Thoracic aorta (tissue), 2 donors: ENCODE data around the gene ICAM3. TPM values are rescaled to one million over a fixed set of nuclear protein-coding genes. Genes with fewer than 3 reads are reported as not detected.
A peak's percentile ranks its signal among the peaks of the same experiment; 100 is the strongest.

Experiments used
- ATAC-seq: fragments of 150-250 bp; one replicate; pipeline ENCODE4 v1.8.0; 2017; ENCODE audit warnings: low read depth; ENCODE audit not compliant: insufficient number of reproducible peaks, low FRiP score
- DNase-seq: peaks from one replicate; pipeline ENCODE4 v3.0.0-alpha.2; 2020; ENCODE audit warnings: low spot score
- H3K27ac ChIP-seq, 2 donors: fragments of 200-600 bp; sonication (generic); 1 replicate in 1 of 2; 2 replicates in 1 of 2; pipeline ENCODE4 v1.5.1; 2016; ENCODE audit warnings: mild to moderate bottlenecking in 2 of 2, moderate library complexity in 2 of 2
- H3K27me3 ChIP-seq: fragments of 200-600 bp; sonication (generic); replicated peaks from 2 replicates; pipeline ENCODE4 v1.6.0; 2016; ENCODE audit warnings: mild to moderate bottlenecking; ENCODE audit not compliant: insufficient read depth
- H3K36me3 ChIP-seq: fragments of 200-600 bp; sonication (generic); one replicate; pipeline ENCODE4 v1.5.1; 2016
- H3K4me1 ChIP-seq, 2 donors: fragments of 200-600 bp; sonication (generic); 1 replicate in 1 of 2; 2 replicates in 1 of 2; pipeline versions ENCODE4 v1.5.1 to v1.6.0; 2016; ENCODE audit warnings: low read depth in 2 of 2, mild to moderate bottlenecking in 1 of 2; ENCODE audit not compliant: control insufficient read depth in 1 of 2
- H3K4me3 ChIP-seq: fragments of 200-600 bp; sonication (generic); 2 replicates; pipeline ENCODE4 v1.5.1; 2016; ENCODE audit warnings: mild to moderate bottlenecking
- H3K9me3 ChIP-seq: fragments of 200-600 bp; sonication (generic); 2 replicates; pipeline ENCODE4 v1.5.1; 2016
- total RNA-seq, 2 donors: library from RNA; depleted of rRNA; stranded (reverse); fragments of >200 nt; gene quantifications; one replicate each; pipeline versions ENCODE4 v1.1.0 to v1.2.3, GENCODE V29; 2016
- TF ChIP-seq, protein P1 (sequence below): fragments of 200-600 bp; sonication (generic); IDR thresholded peaks from one replicate; pipeline ENCODE4 v1.5.1; 2019; ENCODE audit warnings: antibody characterized with exemption

ICAM3 gene
- total RNA-seq, 2 donors from 2014 or later, result 3.5 to 8.0 TPM

- Histone ChIP-seq H3K27ac (peak overlapping the region; percentile 83 to 96), H3K4me1 (peaks cover 14 to 23% of the 10 kb centered on the region in 2 donors), H3K27me3 (no peaks in the 10 kb centered on the region), H3K4me3 (peak overlapping the region; percentile 100), H3K9me3 (no peaks in the 10 kb centered on the region), H3K36me3 (peaks cover 28% of the 10 kb centered on the region)
- DNase-seq (no peak), ATAC-seq (no peak)
- TF ChIP-seq, protein P1, sequence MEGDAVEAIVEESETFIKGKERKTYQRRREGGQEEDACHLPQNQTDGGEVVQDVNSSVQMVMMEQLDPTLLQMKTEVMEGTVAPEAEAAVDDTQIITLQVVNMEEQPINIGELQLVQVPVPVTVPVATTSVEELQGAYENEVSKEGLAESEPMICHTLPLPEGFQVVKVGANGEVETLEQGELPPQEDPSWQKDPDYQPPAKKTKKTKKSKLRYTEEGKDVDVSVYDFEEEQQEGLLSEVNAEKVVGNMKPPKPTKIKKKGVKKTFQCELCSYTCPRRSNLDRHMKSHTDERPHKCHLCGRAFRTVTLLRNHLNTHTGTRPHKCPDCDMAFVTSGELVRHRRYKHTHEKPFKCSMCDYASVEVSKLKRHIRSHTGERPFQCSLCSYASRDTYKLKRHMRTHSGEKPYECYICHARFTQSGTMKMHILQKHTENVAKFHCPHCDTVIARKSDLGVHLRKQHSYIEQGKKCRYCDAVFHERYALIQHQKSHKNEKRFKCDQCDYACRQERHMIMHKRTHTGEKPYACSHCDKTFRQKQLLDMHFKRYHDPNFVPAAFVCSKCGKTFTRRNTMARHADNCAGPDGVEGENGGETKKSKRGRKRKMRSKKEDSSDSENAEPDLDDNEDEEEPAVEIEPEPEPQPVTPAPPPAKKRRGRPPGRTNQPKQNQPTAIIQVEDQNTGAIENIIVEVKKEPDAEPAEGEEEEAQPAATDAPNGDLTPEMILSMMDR, result no peak
Observed at GRCh38 chr19:10332158-10332964, 7.1 kb downstream of the ICAM3 start.

DNA sequence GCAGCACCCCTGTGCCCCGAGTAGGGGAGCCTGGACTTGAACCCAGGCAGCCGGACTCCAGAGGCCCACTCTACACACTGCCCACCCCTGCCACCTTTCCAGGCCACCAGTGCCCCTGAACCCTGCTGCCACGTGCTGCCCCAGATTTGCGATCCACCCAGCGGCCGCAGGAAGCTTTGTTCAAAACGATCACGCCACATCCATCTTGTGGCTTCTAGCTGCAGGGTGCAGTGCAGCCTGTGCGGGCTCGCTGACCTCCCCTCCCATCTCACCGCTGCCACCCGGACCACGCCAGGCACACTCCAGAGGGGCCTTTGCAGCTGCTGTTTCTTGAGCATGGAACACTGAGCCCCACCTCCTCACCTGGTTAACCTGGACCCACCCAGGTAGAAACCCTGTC is 9.9 kb downstream of the ICAM3 start:
- H3K27ac ChIP-seq, result no peak overlapping the region
- peaks cover 47% of the 10 kb centered on the region for H3K36me3 ChIP-seq
- TF ChIP-seq, protein P1, result no peak
- ATAC-seq (no peak), DNase-seq (no peak)
- no peaks in the 10 kb centered on the region for H3K9me3 ChIP-seq
- no peaks in the 10 kb centered on the region for H3K27me3 ChIP-seq
- no peak overlapping the region for H3K4me3 ChIP-seq
- H3K4me1 ChIP-seq, result peaks cover 14 to 23% of the 10 kb centered on the region in 2 donors

DNA sequence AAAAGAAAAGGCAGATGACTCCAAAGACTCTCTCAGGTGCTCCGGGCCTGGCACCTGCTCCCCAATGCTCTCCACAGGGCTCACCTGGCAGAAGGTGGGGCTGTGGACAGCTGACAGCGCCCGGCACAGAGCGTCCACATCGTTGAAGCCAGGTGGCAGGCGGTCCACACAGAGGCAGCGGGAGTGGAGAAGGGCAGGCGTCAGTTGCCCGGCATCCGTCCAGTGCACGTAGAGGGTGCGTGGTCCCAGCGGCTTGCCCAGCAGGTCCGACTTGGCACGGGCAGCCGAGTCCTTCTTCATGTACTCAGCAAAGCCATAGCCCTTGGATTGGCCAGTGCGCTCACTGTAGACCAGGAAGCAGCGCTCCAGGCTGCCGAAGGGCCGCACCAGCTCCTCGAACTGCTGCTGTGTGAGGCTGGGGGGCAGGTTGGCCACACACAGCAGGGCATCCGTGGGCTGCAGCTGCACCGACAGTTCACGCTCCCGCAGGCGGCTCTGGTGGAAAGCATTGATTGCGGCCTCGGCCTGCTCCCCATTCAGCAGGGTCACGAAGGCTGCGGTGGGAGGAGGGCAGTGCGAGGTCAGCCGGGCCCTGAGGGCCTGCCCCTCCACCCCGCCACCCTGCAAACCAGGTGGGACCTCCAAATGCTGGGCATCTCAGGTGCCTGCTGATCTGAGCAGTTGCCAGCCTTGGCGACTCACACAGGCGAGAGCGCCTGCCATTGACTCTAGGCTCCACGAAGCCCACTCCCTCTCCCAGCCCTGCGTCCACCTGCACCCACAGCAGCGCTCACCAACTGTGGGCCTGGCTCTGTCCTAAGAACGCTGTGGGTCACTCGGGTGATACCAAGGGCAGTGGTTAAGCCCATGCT is 10.6 kb downstream of the ICAM3 start:
- Histone ChIP-seq H3K4me1 (peaks cover 9 to 16% of the 10 kb centered on the region in 2 donors), H3K36me3 (peaks cover 53% of the 10 kb centered on the region), H3K27me3 (no peaks in the 10 kb centered on the region), H3K9me3 (no peaks in the 10 kb centered on the region), H3K27ac (no peak overlapping the region), H3K4me3 (no peak overlapping the region)
- DNase-seq, result no peak
- TF ChIP-seq, protein P1, result no peak
- no peak for ATAC-seq

- Histone ChIP-seq H3K4me3 (no peak overlapping the region), H3K9me3 (no peaks in the 10 kb centered on the region), H3K36me3 (peaks cover 60% of the 10 kb centered on the region), H3K27ac (no peak overlapping the region), H3K4me1 (peaks cover 9 to 14% of the 10 kb centered on the region in 2 donors), H3K27me3 (no peaks in the 10 kb centered on the region)
- ATAC-seq (no peak), DNase-seq (no peak)
- TF ChIP-seq, protein P1, result no peak
Observed at GRCh38 chr19:10327793-10328192, 11.6 kb downstream of the ICAM3 start.

- Histone ChIP-seq H3K4me1 (no peaks in the 10 kb centered on the region), H3K27me3 (no peaks in the 10 kb centered on the region), H3K36me3 (peaks cover 79% of the 10 kb centered on the region), H3K4me3 (no peak overlapping the region), H3K9me3 (no peaks in the 10 kb centered on the region), H3K27ac (no peak overlapping the region)
- TF ChIP-seq, protein P1, result no peak
- no peak for ATAC-seq
- no peak for DNase-seq
Observed at GRCh38 chr19:10325732-10326131, 13.7 kb downstream of the ICAM3 start.
